Thyroid gland (tissue), 4 donors: ENCODE results near the gene LAMC1. TPM values are rescaled to one million over a fixed set of nuclear protein-coding genes. Genes with fewer than 3 reads are reported as not detected.

Experiments used
- DNase-seq, 2 donors: peaks; one replicate each; pipeline ENCODE4 v3.0.0-alpha.2; 2019
- H3K27ac ChIP-seq, 3 donors: fragments of 200-600 bp; sonication (generic); 1 replicate in 2 of 3; 2 replicates in 1 of 3; pipeline ENCODE4 v1.5.1; 2016 to 2019; ENCODE audit warnings: mild to moderate bottlenecking in 1 of 3, moderate library complexity in 1 of 3
- H3K27me3 ChIP-seq: fragments of 200-600 bp; sonication (generic); one replicate; pipeline ENCODE4 v1.5.1; 2019
- H3K36me3 ChIP-seq, 2 donors: fragments of 200-600 bp; sonication (generic); one replicate each; pipeline ENCODE4 v1.5.1; 2016 to 2019
- H3K4me1 ChIP-seq, 2 donors: fragments of 200-600 bp; sonication (generic); one replicate each; pipeline ENCODE4 v1.5.1; 2017 to 2019
- H3K4me3 ChIP-seq, 3 donors: fragments of 200-600 bp; sonication (generic); replicated peaks in 1 of 3; 1 replicate in 2 of 3; 2 replicates in 1 of 3; pipeline ENCODE4 v1.5.1; 2016; ENCODE audit warnings: mild to moderate bottlenecking in 1 of 3
- H3K9me3 ChIP-seq: fragments of 200-600 bp; sonication (generic); one replicate; pipeline ENCODE4 v1.5.1; 2017
- POLR2A ChIP-seq, 2 donors: fragments of 450-650 bp; IDR thresholded peaks; one replicate each; pipeline ENCODE4 v1.6.1; 2017; ENCODE audit warnings: antibody characterized with exemption in 2 of 2, mild to moderate bottlenecking in 2 of 2, moderate library complexity in 1 of 2
- WGBS, 2 donors: methylation state at CpG; one replicate each; pipeline ENCODE4 v1.1.5; 2017; 5-methylcytosine and 5-hydroxymethylcytosine counted together
- intact Hi-C: fragments of 100-400 bp; cut with DNase I; formaldehyde crosslinking; loops from one replicate; pipeline ENCODE4 v1.15.1; 2023
- total RNA-seq, 4 donors: library from RNA; depleted of rRNA; stranded (reverse); fragments of >200 nt; gene quantifications; one replicate each; pipeline ENCODE4 v1.2.3, GENCODE V29; 2016
- TF ChIP-seq, protein P1 (sequence below), 6 experiments: fragments of 200-600 bp in 3 of 6; fragments of 450-650 bp in 3 of 6; sonication (generic) in 3 of 6; IDR thresholded peaks; one replicate each; pipeline ENCODE4 v1.5.1; 2016 to 2019; ENCODE audit warnings: antibody characterized with exemption in 6 of 6, mild to moderate bottlenecking in 2 of 6, inconsistent platforms in 1 of 6, moderate library complexity in 1 of 6

LAMC1 gene
- total RNA-seq, 4 donors from 2014 or later = 150 to 213 (median 174) TPM

DNA sequence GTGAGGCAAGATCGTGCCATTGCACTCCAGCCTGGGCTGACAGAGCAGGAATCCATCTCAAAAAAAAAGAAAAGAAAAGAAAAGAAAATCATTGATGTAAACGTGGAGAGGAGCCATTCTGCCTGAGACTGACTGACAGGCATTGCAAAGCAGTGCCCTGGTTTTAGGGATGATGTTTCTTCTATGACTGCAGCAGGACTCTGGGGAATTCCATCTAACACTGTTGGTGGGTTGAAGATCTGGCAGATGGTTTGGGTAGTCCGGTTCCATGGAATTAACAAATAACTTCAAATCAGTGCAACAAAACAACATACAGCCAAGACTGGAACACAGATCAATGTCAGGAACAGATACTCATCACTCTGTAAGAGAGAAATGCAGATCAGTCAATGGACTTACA lies 145.1 kb downstream of the LAMC1 start:
- WGBS, 2 donors = 75 to 79% methylated on average over 3 of the region's 3 CpGs
- Histone ChIP-seq H3K27me3 (no peaks in the 10 kb centered on the region), H3K36me3 (no peaks in the 10 kb centered on the region), H3K4me3 (no peak overlapping the region), H3K9me3 (no peaks in the 10 kb centered on the region), H3K4me1 (peaks cover 0 to 6% of the 10 kb centered on the region in 2 donors), H3K27ac (no peak overlapping the region)
- intact Hi-C loops = no loop called here
- TF ChIP-seq, protein P1, sequence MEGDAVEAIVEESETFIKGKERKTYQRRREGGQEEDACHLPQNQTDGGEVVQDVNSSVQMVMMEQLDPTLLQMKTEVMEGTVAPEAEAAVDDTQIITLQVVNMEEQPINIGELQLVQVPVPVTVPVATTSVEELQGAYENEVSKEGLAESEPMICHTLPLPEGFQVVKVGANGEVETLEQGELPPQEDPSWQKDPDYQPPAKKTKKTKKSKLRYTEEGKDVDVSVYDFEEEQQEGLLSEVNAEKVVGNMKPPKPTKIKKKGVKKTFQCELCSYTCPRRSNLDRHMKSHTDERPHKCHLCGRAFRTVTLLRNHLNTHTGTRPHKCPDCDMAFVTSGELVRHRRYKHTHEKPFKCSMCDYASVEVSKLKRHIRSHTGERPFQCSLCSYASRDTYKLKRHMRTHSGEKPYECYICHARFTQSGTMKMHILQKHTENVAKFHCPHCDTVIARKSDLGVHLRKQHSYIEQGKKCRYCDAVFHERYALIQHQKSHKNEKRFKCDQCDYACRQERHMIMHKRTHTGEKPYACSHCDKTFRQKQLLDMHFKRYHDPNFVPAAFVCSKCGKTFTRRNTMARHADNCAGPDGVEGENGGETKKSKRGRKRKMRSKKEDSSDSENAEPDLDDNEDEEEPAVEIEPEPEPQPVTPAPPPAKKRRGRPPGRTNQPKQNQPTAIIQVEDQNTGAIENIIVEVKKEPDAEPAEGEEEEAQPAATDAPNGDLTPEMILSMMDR (IDR thresholded peaks at IDR 0.05) = no peak
- no peak for TF ChIP-seq POLR2A (IDR thresholded peaks at IDR 0.05)
- DNase-seq = no peak

DNA sequence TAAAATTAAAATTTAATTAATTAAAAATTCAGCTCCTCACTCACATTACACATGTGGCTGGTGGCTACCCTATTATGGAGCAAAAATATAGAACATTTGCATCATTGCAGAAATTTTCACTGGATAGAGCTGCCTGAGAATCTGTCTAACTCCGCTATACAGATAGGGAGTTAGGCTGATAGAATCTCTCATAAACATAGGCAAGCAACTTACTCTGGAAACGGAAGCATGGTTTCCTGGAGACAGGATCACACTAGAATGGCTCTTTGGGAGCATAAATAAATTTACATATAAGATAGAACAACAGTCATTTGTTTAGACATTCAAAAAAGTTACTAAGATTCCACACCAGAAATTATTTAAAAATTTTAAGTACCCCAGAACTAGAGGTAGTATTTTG lies 150.6 kb downstream of the LAMC1 start:
- H3K4me1 ChIP-seq = peaks cover 7 to 8% of the 10 kb centered on the region in 2 donors
- no peaks in the 10 kb centered on the region for H3K9me3 ChIP-seq
- 67 to 81% methylated on average over 2 of the region's 2 CpGs for WGBS, 2 donors
- H3K27ac ChIP-seq = no peak overlapping the region
- DNase-seq = no peak
- intact Hi-C loops = no loop called here
- no peak overlapping the region for H3K4me3 ChIP-seq
- H3K27me3 ChIP-seq = no peaks in the 10 kb centered on the region
- no peaks in the 10 kb centered on the region for H3K36me3 ChIP-seq
- TF ChIP-seq, protein P1 (IDR thresholded peaks at IDR 0.05) = no peak
- no peak for TF ChIP-seq POLR2A (IDR thresholded peaks at IDR 0.05)

DNA sequence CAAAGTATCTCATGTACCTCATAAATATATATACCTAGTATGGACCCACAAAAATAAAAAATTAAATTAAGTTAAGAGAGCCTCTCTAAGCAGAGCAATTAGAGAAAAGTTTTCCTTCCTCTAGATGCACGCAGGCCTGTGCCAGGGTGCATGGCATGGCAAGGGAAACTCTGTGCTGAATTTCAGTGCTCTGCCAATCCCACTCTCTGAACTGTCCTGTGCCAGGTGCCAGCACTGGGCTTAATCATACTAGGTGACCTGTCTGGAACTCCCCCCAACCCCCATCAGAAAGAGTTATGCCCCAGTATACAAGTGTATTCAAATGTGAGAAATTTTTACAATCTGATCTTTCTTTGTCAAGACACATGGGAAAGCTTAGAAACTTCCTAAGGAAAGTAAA lies 152.4 kb downstream of the LAMC1 start:
- WGBS, 2 donors = 80 to 86% methylated on average over 1 of the region's 1 CpG
- Histone ChIP-seq H3K4me1 (peaks cover 16 to 18% of the 10 kb centered on the region in 2 donors), H3K9me3 (no peaks in the 10 kb centered on the region), H3K27ac (peak overlapping the region; percentile 32 to 68 (median 33)), H3K27me3 (no peaks in the 10 kb centered on the region), H3K4me3 (no peak overlapping the region), H3K36me3 (no peaks in the 10 kb centered on the region)
- TF ChIP-seq, protein P1 (IDR thresholded peaks at IDR 0.05) = no peak
- no peak for TF ChIP-seq POLR2A (IDR thresholded peaks at IDR 0.05)
- intact Hi-C loops = no loop called here
- DNase-seq = peak in 1 of 2 donors; percentile 35

DNA sequence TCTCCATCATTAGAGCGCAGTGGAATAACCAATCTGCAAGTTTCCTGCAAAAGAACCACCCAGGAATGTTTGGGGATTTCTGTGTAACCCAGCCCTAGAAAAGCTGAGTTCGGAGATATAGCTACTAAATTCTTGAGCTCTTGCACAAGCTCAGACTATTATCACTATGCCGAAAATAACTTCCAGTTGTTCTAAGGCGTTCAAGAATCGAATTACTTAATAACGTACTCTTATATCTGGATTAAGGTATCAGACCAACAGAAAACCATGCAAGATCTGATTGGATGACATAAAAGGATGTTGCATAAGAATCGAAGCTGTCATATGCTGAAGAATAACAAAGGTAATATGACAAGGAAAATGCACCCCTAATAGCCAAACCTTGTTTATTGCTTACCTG lies 155.3 kb downstream of the LAMC1 start:
- intact Hi-C loops = no loop called here
- H3K27me3 ChIP-seq = no peaks in the 10 kb centered on the region
- peaks cover 30 to 32% of the 10 kb centered on the region in 2 donors for H3K4me1 ChIP-seq
- no peaks in the 10 kb centered on the region for H3K9me3 ChIP-seq
- H3K4me3 ChIP-seq = no peak overlapping the region
- no peaks in the 10 kb centered on the region for H3K36me3 ChIP-seq
- TF ChIP-seq, protein P1 (IDR thresholded peaks at IDR 0.05) = no peak
- no peak for TF ChIP-seq POLR2A (IDR thresholded peaks at IDR 0.05)
- DNase-seq = no peak
- H3K27ac ChIP-seq = no peak overlapping the region
- WGBS, 2 donors = 82 to 90% methylated on average over 7 of the region's 7 CpGs

DNA sequence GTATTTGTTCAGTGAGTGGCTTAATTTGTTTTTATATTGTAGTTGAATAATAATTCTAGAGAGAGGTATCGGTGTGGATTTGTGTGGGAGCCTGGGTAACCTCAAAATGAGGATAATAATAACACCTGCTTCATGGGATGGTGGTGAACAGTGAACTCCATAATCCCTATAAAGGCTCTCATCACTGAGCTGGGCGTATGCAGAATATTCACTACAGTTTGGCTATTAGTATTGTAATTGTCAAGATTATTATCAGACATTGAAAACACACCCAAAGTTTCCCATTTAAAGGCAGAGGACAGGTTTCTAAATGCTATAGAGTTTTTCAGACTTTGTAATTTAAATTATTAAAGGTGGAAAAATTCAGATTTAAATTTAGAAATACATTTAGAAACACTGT lies 155.8 kb downstream of the LAMC1 start:
- Histone ChIP-seq H3K9me3 (no peaks in the 10 kb centered on the region), H3K4me1 (peaks cover 30 to 32% of the 10 kb centered on the region in 2 donors), H3K4me3 (no peak overlapping the region), H3K27me3 (no peaks in the 10 kb centered on the region), H3K36me3 (no peaks in the 10 kb centered on the region), H3K27ac (peak overlapping the region; percentile 86 to 91 (median 88))
- intact Hi-C loops = no loop called here
- no peak for DNase-seq
- TF ChIP-seq, protein P1 (IDR thresholded peaks at IDR 0.05) = no peak
- TF ChIP-seq POLR2A (IDR thresholded peaks at IDR 0.05) = no peak
- 93% methylated on average over 2 of the region's 2 CpGs for WGBS, 2 donors
